Left kidney (tissue), 2 donors: ENCODE results near the gene MOCOS. TPM values are rescaled to one million over a fixed set of nuclear protein-coding genes. Genes with fewer than 3 reads are reported as not detected.

Source experiments
- DNase-seq: peaks from one replicate; pipeline ENCODE4 v3.0.0-alpha.2; 2013
- polyA plus RNA-seq: library from polyadenylated mRNA; unstranded; fragments of 120-200 nt; gene quantifications from one replicate; pipeline ENCODE4 v1.2.1, GENCODE V29; 2013; ENCODE audit not compliant: insufficient read length

MOCOS gene
- polyA plus RNA-seq, 1 donor = 1.2 TPM

DNA sequence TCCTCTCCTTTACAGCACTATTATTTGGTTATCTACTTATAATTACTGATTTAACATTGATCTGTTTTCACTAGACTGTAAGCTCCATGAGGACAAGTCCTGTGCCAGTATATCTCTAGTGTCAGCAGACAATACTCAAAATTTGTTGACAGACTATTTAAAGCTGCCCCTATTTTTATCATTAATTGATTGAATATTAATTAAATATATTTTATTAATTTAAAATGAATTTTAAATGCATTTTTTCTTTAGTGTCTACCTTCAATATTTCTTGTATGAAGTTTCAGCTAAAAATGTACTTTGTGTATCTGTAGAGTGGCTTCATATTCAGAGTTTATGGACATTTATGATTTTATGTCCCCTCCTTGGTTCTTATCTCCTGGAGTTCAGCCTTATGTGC lies 83.9 kb downstream of the MOCOS start:
- DNase-seq = no peak

DNA sequence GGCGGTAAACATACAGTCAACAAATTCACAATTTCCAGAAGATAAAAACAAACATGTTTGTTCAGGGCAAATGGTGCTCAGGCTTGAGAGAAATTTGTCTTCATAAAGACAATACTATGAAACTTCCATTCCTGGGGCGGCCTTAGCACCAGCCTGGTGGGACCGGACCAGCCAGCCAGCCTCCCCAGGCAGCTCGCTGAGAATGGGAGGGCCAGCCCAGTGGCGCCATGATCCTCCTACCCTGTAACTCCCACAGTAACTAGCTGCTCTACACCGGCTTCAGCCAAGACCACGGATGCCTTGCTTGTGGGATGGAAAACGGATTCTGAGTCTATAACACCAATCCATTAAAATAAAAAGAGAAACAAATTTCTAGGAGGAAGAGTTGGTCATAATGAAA lies 86.0 kb downstream of the MOCOS start:
- no peak for DNase-seq

DNA sequence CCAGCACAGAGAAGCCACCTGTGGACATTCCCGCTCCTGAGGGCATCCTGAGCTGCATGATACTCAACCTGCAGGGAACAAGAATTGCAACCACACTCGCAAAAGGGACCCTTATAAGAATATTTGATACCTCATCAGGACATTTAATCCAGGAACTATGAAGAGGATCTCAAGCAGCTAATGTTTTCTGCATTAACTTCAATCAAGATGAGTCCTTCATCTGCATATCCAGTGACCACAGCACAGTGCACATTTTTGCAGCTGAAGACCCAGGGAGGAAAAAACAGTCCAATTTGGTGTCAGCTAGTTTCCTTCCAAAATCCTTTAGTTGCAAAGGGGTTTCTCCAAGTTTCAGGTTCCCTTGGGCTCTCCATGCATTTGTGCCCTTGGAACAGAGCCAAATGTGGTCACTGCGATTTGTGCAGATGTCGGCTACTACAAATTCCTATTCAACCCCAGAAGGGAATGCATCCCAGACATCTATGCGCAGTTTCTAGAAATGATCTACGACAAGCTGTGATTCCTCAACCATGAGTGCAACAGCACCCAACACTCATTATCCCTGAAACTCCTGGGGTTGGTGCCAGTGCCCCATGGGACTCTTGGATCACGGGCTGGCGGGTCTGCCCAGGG lies 86.9 kb downstream of the MOCOS start:
- no peak for DNase-seq

DNA sequence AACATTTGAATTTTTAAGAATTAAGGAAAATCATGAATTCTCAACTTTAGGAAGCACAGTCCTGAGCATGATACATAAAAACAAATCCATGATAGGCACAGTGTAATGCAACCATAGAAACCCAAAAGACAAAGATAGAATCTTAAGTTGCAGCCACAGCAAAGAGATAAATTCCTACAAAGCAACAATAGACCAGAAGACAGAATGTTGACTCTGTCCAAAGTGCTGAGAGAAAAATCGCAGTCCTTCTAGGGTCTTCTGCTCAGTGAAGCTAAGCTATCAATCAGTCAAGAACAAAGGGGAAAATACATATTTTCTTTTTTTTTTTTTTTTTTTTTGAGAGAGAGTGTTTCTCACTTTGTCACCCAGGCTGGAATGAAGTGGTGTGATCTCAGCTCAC lies 88.3 kb downstream of the MOCOS start:
- no peak for DNase-seq

DNA sequence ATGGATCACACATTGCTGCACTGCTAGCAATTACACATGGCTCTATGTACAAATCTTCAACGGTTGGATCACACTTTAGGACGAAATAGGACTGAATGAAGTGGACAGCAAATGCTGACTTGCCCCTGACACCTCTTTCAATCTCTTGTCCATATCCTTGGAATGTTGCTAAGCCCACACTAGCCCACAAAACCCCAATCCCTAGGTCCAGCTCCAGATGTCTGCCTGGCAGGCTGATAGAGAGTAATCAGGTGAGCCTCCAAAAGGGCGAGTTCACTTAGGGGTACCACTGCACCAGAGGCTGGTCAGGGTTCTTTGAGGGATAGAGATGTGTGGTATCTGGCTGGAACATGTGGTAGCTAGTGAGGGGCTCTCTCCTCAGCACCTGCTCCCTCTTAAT lies 91.7 kb downstream of the MOCOS start:
- DNase-seq = no peak

DNA sequence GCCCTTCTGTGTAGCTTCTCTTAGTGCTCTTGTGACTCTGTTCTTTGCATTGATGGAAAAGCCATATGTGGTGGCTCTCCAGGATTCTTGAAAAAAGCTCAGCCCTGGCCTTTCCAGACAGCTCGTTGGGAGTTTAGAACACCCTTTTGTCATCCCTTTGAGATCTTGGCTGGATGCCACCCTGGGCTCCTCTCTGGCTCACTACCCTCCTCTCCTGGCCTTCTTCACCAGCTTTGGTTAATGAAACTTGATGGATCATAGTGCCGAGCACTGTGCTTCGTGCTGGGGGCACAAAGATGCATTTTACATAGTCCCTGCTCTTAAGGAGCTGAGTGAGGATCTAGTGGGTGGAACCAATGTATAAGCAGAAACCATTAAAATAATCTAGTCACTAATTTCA lies 94.6 kb downstream of the MOCOS start:
- no peak for DNase-seq

DNA sequence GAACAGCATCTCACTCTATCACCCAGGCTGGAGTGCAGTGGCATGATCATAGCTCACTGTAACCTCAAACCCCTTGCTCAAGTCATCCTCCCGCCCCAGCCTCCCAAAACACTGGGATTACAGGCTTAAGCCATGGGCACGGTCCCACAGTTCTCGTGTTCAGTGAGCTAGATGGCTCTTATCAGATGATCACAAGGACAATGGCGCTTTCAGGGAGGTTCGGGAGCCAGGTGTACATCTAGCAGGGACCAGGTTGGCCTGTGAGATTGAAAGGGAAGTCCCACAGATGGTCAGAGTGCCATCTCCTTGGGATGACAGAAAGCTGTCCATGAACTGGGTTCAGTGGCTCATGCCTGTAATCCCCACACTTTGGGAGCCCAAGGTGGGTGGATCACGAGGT lies 96.2 kb downstream of the MOCOS start:
- DNase-seq = no peak

DNA sequence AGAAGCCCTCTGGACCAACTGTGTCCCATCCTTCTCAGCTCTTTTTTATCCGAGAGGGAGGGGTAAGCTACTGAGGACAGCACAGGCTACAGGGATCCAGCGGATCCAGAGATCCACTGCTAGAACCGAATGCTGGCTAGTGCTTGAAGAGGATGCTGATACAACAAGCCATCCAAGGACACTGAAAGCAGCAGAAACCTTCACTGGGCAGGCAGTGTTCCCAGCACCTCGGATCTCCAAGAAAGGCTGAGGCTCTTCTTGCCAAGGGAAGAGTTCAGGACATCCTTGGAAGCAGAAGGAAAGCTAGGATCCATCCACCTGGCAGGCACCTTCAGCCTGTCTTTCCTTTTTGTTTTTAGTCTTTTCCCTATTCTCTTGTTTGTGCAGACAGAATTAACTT lies 97.0 kb downstream of the MOCOS start:
- DNase-seq = no peak

DNA sequence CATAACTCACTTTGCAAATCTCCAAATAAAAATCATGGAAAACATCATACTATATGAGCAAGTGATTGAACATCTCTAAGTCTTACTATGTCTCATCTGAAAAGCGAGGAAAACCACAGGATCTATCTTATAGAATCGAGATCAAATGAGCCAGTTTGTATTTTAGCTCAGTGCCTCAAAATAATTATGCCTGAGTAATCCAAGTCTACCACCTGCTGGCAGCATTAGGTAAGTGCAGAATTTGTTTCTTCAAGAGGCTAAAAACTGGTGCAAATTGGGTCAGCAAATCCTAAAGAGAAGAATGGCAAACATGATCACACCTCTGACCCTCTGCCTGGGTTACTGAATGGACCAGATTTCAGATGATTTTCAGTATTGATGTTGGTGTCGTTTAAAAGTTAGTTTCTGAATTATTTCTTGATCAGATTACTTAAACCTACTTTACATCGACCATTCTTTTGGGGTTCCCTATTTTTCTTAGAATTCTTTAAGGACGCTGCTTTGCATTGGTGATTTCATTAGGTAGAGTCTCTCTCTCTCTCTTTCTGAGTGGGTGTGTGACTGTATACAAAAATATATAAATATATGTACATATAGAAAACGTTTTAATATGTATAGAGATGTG lies 97.5 kb downstream of the MOCOS start:
- peak; percentile 77 for DNase-seq

DNA sequence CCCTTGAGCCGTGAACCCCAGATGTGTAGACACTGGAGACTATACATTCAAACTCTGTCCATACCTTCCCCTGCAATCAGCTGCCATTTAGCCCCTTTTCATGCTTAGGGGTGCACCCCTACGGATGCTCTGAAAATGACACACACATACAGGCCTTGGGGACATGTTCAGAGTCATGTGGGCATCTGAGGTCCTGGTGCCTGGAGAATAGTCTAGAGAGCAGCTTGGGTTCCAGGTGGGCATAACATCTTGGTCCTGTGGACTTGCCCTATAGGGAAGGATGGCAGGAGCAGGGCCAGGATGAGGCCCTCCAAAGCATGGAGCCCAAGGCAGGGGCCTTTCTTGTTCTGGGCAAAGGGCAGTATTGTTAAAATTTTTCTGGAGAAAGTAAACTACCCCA lies 100.4 kb downstream of the MOCOS start:
- DNase-seq = no peak

DNA sequence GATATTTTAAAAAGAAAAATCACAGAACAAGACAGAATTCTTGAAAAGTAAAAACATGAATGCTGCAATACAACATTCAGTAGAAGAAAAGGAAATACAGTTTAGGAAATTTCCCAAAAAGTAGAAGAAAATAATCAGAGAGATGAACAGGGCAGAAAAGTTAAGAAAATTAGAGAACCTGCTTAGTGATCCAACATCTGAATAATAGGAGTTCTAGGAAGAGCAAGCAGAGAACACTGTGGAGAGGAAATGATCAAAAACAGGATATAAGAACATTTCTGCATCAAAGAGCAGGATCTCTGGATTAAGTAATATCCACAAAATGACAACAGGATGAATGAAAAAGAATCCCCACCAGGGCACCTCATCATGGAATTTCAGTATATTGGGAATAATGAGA lies 101.4 kb downstream of the MOCOS start:
- DNase-seq = no peak

DNA sequence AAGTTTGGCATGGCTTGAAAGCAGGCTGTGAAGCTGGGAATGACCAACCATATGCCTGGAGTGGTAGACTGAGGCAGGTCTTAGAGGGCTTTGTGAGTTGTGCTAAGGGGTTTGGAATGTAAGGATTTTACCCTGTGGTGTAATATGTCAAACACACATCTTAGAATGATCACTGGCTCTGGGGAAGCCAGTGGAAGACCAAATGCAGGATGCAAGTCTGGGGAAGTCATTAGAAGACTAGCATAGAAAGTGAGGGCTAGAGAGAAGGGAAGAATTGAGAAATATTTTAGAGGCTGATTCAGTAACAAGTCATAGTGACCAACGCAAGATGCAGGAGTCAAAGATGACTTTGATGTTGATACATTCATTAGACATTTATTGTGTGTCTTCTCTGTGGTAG lies 106.7 kb downstream of the MOCOS start:
- no peak for DNase-seq

DNA sequence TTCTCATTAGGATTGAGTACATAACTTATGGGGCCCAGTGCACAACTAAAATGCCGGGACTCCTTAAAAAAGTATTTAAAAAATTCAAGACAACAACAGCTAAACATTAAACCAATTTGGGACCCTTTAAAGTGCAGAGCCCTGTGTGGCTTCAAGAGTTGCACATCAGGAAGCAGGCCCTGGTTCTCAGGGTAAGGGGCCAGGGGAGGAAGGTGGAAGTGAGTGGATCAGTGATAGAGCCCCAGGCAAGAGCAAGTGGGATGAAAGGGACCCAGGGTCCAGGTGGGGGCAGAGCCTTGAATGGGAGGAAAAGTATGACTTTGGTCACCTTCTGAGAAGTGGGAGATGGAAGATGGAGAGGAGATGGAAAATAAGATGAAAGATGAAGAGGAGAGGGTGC lies 107.9 kb downstream of the MOCOS start:
- DNase-seq = no peak

DNA sequence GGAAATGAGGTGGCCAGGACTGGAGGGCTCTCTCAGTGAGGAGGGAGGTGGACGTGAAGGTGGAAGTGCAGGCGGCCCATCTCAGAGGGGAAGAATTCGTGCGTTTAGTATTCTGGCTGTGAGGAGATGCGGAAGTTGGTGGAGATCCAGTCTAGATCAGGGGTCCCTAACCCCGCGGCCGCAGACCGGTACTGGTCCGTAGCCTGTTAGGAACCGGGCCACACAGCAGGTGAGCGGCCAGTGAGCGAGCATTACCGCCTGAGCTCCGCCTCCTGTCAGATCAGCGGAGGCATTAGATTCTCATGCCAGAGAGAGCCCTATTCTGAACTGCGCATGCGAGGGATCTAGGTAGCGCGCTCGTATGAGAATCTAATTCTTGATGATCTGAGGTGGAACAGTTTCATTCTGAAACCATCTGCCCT lies 108.6 kb downstream of the MOCOS start:
- no peak for DNase-seq

DNA sequence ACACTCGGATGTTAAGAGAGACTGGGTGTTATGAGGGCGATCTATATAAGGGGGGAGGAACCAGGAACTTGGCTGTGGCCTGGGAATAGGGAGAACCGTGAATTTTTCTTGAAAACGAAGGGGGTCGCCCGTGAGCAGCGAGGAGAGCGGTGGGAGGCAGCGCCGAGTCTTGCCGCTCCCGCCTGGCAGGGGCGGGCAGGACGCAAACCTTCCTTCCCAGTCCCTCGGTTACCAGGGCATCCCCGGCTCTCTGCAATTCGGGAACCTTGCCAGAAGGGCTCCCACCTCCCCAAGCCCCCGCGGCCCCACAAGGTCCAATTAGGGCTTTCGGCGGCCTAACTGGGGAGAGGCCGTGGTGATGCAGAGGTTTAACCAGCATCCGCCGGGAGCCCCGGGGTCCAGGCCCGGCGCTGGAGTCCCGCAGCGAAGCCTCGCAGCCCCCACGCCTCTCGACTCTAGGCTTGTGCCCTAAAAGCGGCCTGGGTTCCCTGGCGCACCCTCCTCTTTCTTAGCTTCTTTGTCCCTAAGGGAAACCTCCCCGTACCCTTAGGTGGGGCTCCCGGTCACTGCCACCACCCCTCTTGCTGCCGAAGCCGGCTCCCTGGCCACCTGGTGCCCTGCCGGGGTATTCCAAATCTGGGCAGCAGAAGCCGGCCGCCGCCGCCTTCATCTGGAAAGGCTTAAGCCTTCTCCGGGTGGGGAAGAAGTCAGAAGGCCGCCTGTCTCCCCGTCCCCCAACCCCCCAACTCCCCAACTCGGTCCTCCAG lies 109.5 kb downstream of the MOCOS start:
- DNase-seq = no peak

DNA sequence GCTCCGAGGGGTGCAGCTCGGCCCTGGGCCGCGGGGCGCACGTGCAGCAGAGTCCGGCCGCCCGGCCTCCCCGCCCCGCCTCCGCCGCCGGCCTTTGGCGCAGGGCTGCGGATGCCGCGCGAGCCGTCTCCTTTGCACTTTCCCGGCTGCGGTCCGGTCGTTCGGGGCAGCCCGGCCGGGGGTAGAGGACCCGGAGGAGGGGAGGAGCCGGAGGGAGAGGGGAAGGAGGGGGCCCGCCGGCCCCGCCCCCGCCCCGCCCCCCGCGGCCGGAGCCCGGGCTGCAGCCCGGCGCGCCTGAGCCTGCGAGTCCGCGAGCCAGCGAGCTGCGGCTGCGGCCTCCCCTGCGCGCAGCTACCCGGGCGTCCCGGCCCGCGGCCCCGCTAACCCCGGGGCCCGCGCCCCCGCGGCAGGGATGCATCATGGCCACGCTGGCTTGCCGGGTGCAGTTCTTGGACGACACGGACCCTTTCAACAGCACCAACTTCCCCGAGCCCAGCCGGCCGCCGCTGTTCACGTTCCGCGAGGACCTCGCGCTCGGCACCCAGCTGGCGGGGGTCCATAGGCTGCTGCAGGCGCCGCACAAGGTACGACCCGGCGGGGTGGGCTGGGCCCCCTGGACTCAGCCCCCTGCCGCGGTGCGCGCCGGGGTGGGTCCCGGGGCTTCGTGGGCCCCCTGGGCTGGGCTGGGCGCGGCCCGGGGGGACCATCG lies 110.3 kb downstream of the MOCOS start, which contains the start of gene FHOD3:
Gene FHOD3, plus strand, starts transcription at position 297 of the 709 bp plus-strand sequence. Its CDS starts 123 bp downstream, at position 420.
- DNase-seq = no peak

DNA sequence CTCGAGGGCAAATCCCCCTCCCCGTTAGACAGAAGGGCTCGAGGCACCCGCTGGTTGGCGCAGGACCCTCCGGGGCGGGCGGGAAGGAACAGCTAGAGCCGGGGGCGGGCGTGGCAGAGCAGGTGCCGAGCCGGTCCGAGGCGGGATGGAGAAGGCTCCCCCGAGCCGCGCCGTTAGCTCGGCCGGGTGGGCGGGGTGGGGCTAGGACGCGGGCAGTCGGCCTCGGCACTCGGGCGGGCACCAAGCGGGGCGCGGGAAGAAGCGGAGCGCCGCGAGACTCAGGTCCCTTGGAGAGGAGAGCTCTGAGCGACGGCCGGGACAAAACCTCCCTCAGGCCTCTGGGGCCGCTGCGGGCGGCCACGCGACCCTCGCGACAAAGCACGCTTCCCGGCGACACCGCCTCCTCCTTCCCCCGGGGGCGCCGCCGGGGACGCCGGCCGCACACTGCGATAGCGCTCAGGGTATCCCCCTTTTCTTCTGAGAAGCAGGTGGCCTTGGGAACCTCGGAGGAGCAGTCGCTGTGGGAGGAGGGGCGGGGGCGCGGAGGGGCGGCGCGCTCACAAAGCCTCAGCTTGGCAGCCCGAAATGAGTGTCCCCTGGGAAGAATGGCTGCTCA lies 110.9 kb downstream of the MOCOS start:
- DNase-seq = no peak

DNA sequence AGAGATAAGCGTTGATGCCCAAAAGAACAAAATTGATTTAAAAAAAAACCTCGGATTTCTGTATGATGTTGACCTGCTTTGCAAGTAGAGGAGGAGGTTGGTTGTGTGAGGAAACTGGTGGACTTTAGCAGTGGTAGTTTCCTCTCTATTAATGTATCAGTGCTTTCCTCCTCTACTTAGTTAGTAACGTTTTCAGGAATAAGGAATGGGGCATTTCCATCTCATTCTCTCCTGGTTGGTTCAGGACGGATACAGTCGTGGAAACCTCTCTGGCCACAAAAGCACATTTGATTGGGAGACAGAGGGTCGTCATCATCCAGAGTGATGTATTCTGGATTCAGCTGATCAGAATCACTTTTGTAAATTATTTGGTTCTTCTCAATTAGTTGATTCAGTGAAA lies 111.7 kb downstream of the MOCOS start:
- no peak for DNase-seq

DNA sequence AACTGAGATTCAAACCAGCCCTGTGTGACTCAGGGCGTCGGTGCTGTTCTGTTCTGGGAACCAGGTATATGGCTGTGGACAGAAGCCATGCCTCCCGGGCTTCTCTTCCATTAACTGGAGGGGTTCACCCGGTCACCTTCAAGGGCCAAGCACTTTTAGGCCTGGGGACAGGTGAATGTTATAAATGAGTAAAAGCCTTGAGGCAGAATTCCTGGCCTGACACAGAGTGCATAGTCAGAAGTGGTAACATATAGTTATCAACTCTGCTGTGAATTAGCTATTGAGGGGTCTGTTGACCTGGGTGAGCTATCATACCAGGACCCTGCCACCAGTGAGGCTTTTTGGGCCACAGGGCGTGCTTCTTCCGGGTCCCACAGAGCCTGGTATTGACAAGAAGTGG lies 112.9 kb downstream of the MOCOS start:
- DNase-seq = no peak

DNA sequence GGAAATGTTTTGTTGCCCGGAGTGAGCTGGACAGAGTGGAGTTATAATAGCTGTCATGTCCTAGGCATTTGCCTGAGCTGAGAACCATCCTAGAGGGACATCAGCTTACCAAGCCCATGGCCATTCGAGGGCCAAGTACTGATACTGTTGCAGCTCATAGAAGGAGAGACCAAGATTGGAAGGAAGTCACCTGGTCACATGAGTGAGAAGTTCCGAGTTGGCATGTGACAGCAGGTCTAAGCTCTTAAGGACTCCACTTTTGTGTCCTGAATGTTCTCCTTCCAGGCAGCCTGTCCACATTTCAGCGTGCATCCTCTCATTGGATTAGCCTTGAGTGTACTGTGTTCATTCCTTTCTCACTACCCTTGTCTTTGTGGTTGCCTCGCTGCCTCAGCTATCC lies 114.6 kb downstream of the MOCOS start:
- no peak for DNase-seq

DNA sequence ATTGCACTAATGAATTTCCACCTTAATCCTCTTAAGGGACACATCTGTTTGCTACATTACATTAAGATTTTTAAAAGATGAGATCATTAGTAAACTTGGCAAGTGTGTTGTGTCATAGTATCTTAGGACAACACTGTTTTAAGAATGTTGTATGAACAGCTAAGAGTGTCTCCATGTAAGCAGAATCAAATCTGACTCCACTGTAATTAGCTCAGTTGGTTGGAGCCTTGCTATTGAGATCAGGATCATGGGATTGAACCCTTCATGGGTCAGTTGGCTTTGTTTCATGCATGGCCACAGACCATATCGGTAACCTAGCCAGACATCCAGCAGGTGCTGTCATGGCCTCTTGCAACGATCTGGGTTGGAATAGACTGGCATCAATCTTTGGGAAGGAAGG lies 115.4 kb downstream of the MOCOS start:
- no peak for DNase-seq

DNA sequence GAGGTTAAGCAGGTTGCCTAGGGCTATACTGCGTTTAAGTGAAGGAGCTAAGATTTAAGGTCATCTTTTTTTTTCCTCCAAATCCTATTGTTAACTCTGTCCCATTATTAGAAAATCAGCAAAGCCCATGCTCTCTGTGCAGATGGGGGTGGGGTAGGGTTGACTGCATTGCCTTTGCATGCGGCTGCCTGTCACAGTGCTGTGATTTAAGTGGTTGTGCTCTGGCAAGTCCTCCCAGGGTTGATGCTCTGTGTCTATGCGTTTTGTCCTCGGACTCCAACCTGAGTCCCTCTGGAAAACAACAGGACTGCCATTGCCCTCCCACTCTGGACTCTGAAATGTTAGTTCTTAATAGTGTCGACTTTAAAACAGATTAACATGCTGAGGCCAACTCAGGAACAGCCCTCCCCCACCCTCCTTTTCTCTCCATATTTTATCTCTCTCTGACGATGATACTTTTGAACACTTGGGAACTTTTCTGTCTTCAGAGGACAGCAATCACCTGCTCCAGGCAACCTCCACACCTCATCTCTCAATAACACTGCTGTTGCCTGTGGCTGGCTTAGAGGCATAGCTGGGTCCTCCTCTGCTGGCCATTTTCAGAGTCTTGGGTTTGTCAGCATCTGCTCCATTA lies 116.0 kb downstream of the MOCOS start:
- DNase-seq = no peak
